Natural killer cell (primary cell): ENCODE measurements around the gene ISG20L2. TPM values are rescaled to one million over a fixed set of nuclear protein-coding genes. Genes with fewer than 3 reads are reported as not detected.
"Not testable (repeated sequence)": the region's sequence is repeated elsewhere in the genome, so short reads cannot be mapped to it uniquely, and the experiment has no call there.

Experiments used
- ATAC-seq, 3 donors: fragments of 150-1000 bp in 2 of 3; fragments of 200-7000 bp in 1 of 3; cut with Tn5 transposase; 1 replicate in 1 of 3; 2 replicates in 2 of 3; pipeline ENCODE4 v1.10.0; 2021; ENCODE audit warnings: mild to moderate bottlenecking in 2 of 3, moderate library complexity in 2 of 3
- DNase-seq, 2 donors: peaks; one replicate each; pipeline versions ENCODE4 v3.0.0 to v3.0.0-alpha.2; 2013 to 2021; ENCODE audit warnings: mixed read lengths in 1 of 2
- H3K27ac ChIP-seq: one replicate; pipeline ENCODE4 v1.5.1; 2013; ENCODE audit warnings: mild to moderate bottlenecking, low read length
- H3K27me3 ChIP-seq: one replicate; pipeline ENCODE4 v1.6.1; 2013; ENCODE audit warnings: low read length; ENCODE audit not compliant: control insufficient read depth, insufficient read depth
- H3K36me3 ChIP-seq: one replicate; pipeline ENCODE4 v1.6.1; 2013; ENCODE audit warnings: low read length; ENCODE audit not compliant: control insufficient read depth, insufficient read depth
- H3K4me1 ChIP-seq: one replicate; pipeline ENCODE4 v1.6.1; 2013; ENCODE audit warnings: low read length; ENCODE audit not compliant: control insufficient read depth, insufficient read depth
- H3K4me3 ChIP-seq: one replicate; pipeline ENCODE4 v1.5.1; 2013; ENCODE audit warnings: low read length
- H3K9me3 ChIP-seq: one replicate; pipeline ENCODE4 v1.6.1; 2013; ENCODE audit warnings: low read length; ENCODE audit not compliant: control insufficient read depth, insufficient read depth
- H3K27ac Mint-ChIP-seq, 2 donors: one replicate each; pipeline ENCODE4 v1.8.0; 2022; ENCODE audit warnings: mild to moderate bottlenecking in 2 of 2, mixed read lengths in 2 of 2, moderate library complexity in 1 of 2
- H3K27me3 Mint-ChIP-seq, 2 donors: one replicate each; pipeline ENCODE4 v1.8.0; 2022; ENCODE audit warnings: low read depth in 2 of 2, mixed read lengths in 2 of 2
- H3K36me3 Mint-ChIP-seq: one replicate; pipeline ENCODE4 v1.8.0; 2022; ENCODE audit warnings: mixed read lengths
- H3K4me1 Mint-ChIP-seq, 2 donors: one replicate each; pipeline ENCODE4 v1.8.0; 2022; ENCODE audit warnings: mixed read lengths in 2 of 2
- H3K4me3 Mint-ChIP-seq: one replicate; pipeline ENCODE4 v1.8.0; 2022; ENCODE audit warnings: mild to moderate bottlenecking, moderate library complexity, mixed read lengths
- H3K9me3 Mint-ChIP-seq, 2 donors: one replicate each; pipeline ENCODE4 v1.8.0; 2022; ENCODE audit warnings: mixed read lengths in 2 of 2
- WGBS: methylation state at CpG from one replicate; pipeline ENCODE4 v1.1.7; 2013; ENCODE audit warnings: missing lambda C conversion rate; ENCODE audit not compliant: insufficient coverage; 5-methylcytosine and 5-hydroxymethylcytosine counted together
- intact Hi-C: fragments of 100-400 bp; cut with micrococcal nuclease; formaldehyde crosslinking; loops from one replicate; pipeline ENCODE4 v1.14.2; 2022
- total RNA-seq, 4 donors: library from RNA; stranded (reverse); fragments of 120-200 nt in 1 of 4; gene quantifications; one replicate each; pipeline versions ENCODE4 v1.2.3 to v1.2.4, GENCODE V29; 2013 to 2022
- TF ChIP-seq, protein P1 (sequence below): fragments of 200-600 bp; IDR thresholded peaks from one replicate; pipeline ENCODE4 v1.8.0; 2022; ENCODE audit warnings: antibody characterized with exemption

Gene ISG20L2
- total RNA-seq, 3 donors from 2014 or later (not counting 1 experiment from before 2014, with no cell fraction given): 60.3 to 71.9 (median 68.7) TPM

DNA sequence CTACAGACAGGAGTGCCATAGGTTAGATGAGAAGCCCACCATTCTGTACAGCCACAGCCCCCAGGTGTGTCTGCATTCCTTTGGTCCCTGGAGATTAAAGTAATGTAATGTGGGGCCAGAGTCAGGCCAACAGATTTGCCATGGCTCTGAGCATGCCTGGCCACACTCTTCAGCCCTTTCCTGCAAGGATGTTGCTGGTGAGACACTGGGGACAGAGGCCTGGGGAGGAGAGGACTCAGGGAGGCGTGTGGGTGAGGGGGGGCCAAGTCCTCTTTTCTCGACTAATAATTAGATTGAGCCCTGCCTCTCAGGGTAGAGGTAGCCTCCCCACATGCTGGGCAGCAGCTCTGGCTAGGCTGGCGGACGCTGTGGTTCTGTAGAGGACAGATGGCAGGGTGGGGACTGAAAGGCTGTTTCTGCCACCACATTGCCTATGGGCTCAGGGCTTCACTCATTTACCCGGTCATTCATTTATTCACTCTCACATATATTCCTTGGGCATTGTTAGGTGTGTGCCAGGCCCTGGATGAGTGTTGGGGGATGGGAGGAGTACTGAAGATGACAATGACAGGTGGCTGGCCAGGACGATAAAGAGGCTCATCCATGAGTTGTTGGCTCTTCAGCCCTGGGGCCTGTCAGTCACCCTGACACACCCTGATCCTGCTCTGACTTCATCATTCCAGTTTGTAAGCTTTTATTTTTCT, 31.7 kb upstream of the ISG20L2 start:
- intact Hi-C loops: no loop called here
- H3K4me1 Mint-ChIP-seq: no peaks in the 10 kb centered on the region
- no peaks in the 10 kb centered on the region for H3K36me3 Mint-ChIP-seq
- no peak for DNase-seq
- H3K27me3 ChIP-seq: no peaks in the 10 kb centered on the region
- 83% methylated on average over 5 of the region's 6 CpGs for WGBS
- TF ChIP-seq, protein P1, sequence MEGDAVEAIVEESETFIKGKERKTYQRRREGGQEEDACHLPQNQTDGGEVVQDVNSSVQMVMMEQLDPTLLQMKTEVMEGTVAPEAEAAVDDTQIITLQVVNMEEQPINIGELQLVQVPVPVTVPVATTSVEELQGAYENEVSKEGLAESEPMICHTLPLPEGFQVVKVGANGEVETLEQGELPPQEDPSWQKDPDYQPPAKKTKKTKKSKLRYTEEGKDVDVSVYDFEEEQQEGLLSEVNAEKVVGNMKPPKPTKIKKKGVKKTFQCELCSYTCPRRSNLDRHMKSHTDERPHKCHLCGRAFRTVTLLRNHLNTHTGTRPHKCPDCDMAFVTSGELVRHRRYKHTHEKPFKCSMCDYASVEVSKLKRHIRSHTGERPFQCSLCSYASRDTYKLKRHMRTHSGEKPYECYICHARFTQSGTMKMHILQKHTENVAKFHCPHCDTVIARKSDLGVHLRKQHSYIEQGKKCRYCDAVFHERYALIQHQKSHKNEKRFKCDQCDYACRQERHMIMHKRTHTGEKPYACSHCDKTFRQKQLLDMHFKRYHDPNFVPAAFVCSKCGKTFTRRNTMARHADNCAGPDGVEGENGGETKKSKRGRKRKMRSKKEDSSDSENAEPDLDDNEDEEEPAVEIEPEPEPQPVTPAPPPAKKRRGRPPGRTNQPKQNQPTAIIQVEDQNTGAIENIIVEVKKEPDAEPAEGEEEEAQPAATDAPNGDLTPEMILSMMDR: no peak
- no peaks in the 10 kb centered on the region for H3K27me3 Mint-ChIP-seq
- H3K4me3 ChIP-seq: no peak overlapping the region
- H3K9me3 Mint-ChIP-seq: no peaks in the 10 kb centered on the region
- H3K36me3 ChIP-seq: no peaks in the 10 kb centered on the region
- H3K27ac Mint-ChIP-seq: no peak overlapping the region
- ATAC-seq: no peak
- no peak overlapping the region for H3K27ac ChIP-seq
- H3K9me3 ChIP-seq: no peaks in the 10 kb centered on the region
- no peak overlapping the region for H3K4me3 Mint-ChIP-seq
- no peaks in the 10 kb centered on the region for H3K4me1 ChIP-seq

DNA sequence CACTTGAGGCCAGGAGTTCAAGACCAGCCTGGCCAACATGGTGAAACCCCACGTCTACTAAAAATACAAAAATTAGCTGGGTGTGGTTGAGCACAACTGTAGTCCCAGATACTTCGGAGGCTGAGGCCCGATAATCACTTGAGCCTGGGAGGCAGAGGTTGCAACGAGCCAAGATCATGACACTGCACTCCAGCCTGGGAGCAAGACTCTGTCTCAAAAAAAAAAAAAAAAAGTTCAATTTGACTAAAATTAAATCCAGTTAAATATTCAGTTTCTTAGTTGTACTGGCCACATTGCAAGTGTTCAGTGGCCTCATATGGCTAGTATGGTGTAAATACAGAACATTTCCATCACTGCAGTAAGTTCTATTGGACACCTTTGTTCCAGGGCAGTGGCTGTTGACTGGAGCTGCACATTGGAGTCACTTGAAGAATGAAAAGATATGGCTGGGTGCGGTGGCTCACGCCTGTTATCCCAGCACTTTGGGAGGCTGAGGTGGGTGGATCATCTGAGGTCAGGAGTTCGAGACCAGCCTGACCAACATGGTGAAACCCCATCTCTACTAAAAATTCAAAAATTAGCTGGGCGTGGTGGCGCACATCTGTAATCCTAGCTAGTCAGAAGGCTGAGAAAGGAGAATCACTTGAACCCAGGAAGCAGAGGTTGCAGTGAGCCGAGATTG, 29.1 kb upstream of the ISG20L2 start:
- H3K27me3 Mint-ChIP-seq, H3K9me3 ChIP-seq, H3K27ac Mint-ChIP-seq, ATAC-seq, H3K9me3 Mint-ChIP-seq, H3K36me3 ChIP-seq, H3K4me1 Mint-ChIP-seq, DNase-seq, H3K27ac ChIP-seq, intact Hi-C loops, H3K4me3 ChIP-seq, H3K4me1 ChIP-seq, H3K36me3 Mint-ChIP-seq, H3K4me3 Mint-ChIP-seq, H3K27me3 ChIP-seq: not testable (repeated sequence)
- 94% methylated on average over 9 of the region's 10 CpGs for WGBS

DNA sequence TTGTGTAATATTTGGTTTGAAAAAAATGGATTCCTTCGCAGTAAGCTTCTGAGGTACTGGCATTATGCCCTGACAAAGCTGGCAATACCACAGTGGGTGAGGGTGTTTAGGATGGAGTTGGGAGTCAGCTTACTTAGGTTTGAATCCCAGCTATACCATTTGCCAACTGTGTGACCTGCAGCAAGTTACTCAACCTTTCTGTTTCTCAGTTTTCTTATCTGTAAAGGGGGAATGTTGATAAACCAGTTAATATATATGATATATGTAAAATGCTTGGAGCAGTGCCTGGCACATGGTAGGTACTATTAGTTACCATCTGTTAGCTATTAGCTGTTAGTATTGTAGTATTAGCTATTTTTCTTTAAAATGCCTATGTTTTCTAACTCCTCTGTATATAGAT, 27.8 kb upstream of the ISG20L2 start:
- H3K4me1 Mint-ChIP-seq: peaks cover 12 to 15% of the 10 kb centered on the region in 2 donors
- H3K27me3 ChIP-seq: no peaks in the 10 kb centered on the region
- no peaks in the 10 kb centered on the region for H3K36me3 ChIP-seq
- H3K27ac ChIP-seq: no peak overlapping the region
- no peak overlapping the region for H3K27ac Mint-ChIP-seq
- DNase-seq: no peak
- no peak overlapping the region for H3K4me3 ChIP-seq
- H3K36me3 Mint-ChIP-seq: no peaks in the 10 kb centered on the region
- H3K9me3 ChIP-seq: no peaks in the 10 kb centered on the region
- H3K27me3 Mint-ChIP-seq: no peaks in the 10 kb centered on the region
- intact Hi-C loops: no loop called here
- H3K9me3 Mint-ChIP-seq: no peaks in the 10 kb centered on the region
- H3K4me1 ChIP-seq: peaks cover 12% of the 10 kb centered on the region
- ATAC-seq: no peak
- H3K4me3 Mint-ChIP-seq: no peak overlapping the region
- TF ChIP-seq, protein P1: no peak
- WGBS: 94% methylated on average over 1 of the region's 1 CpG

DNA sequence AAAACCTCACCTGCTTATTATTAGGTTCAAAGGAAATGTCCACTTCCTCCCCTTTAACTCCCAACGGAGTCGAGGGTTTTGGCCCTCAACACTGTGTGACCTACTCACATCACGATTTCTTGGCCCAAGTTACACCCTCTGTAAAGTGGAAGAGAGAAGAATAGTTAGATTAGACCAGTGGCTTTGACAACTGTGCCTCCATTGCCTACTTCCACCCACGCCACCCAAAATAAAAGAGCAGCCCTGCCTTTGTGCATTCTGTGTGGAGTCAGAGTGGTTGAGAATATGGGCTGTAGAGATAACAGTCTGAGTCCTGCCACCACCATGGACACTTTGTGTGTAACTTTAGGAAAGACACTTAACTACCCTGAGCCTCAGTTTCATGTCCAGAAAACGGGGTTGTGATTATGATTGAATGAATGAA, 27.0 kb upstream of the ISG20L2 start:
- H3K36me3 Mint-ChIP-seq: no peaks in the 10 kb centered on the region
- H3K27me3 Mint-ChIP-seq: no peaks in the 10 kb centered on the region
- H3K27ac Mint-ChIP-seq: no peak overlapping the region
- Histone ChIP-seq H3K36me3 (no peaks in the 10 kb centered on the region), H3K4me1 (peaks cover 17% of the 10 kb centered on the region), H3K9me3 (no peaks in the 10 kb centered on the region), H3K4me3 (no peak overlapping the region), H3K27me3 (no peaks in the 10 kb centered on the region), H3K27ac (no peak overlapping the region)
- no peak for ATAC-seq
- H3K9me3 Mint-ChIP-seq: no peaks in the 10 kb centered on the region
- peaks cover 15 to 16% of the 10 kb centered on the region in 2 donors for H3K4me1 Mint-ChIP-seq
- no peak overlapping the region for H3K4me3 Mint-ChIP-seq
- intact Hi-C loops: no loop called here
- DNase-seq: no peak
- WGBS: 67% methylated on average over 2 of the region's 5 CpGs
- TF ChIP-seq, protein P1: no peak
